Stimulated activated CD8-positive, alpha-beta memory T cell treated with anti-CD3 and anti-CD28 coated beads, Interleukin-15, amount 100 ng/mL, for 24 hours (primary cell): ENCODE results near the gene TEX9.
"Not testable (repeated sequence)": the region's sequence is repeated elsewhere in the genome, so short reads cannot be mapped to it uniquely, and the experiment has no call there.

Source experiments
- DNase-seq: peaks from one replicate; pipeline ENCODE4 v3.0.0-alpha.2; 2020; ENCODE audit warnings: low read depth

Gene TEX9

GRCh38 chr15:56366211-56366610 is 985 bp downstream of the TEX9 start:
- DNase-seq, result no peak

GRCh38 chr15:56367156-56367555 is 1.9 kb downstream of the TEX9 start:
- DNase-seq, result no peak

- no peak for DNase-seq
Observed at GRCh38 chr15:56369234-56369633, 4.0 kb downstream of the TEX9 start.

GRCh38 chr15:56371495-56372147 is 6.4 kb downstream of the TEX9 start:
- DNase-seq, result no peak

GRCh38 chr15:56374693-56375092 is 9.5 kb downstream of the TEX9 start:
- DNase-seq, result not testable (repeated sequence)

- DNase-seq, result not testable (repeated sequence)
Observed at GRCh38 chr15:56377822-56378221, 12.6 kb downstream of the TEX9 start.

- DNase-seq, result no peak
Observed at GRCh38 chr15:56383010-56383409, 17.8 kb downstream of the TEX9 start.

GRCh38 chr15:56385908-56386307 is 20.7 kb downstream of the TEX9 start:
- DNase-seq, result no peak

GRCh38 chr15:56390739-56391267 is 25.6 kb downstream of the TEX9 start:
- no peak for DNase-seq

GRCh38 chr15:56393277-56393676 is 28.1 kb downstream of the TEX9 start:
- DNase-seq, result no peak

- DNase-seq, result no peak
Observed at GRCh38 chr15:56394909-56395308, 29.7 kb downstream of the TEX9 start.

- not testable (repeated sequence) for DNase-seq
Observed at GRCh38 chr15:56397325-56397724, 32.1 kb downstream of the TEX9 start.

GRCh38 chr15:56399209-56399608 is 34.0 kb downstream of the TEX9 start:
- not testable (repeated sequence) for DNase-seq

GRCh38 chr15:56410721-56411120 is 45.5 kb downstream of the TEX9 start:
- no peak for DNase-seq

- no peak for DNase-seq
Observed at GRCh38 chr15:56411122-56411749, 46.0 kb downstream of the TEX9 start.

GRCh38 chr15:56413114-56413733 is 48.0 kb downstream of the TEX9 start:
- not testable (repeated sequence) for DNase-seq

GRCh38 chr15:56425276-56425675 is 60.0 kb downstream of the TEX9 start:
- DNase-seq, result no peak

GRCh38 chr15:56425976-56426375 is 60.8 kb downstream of the TEX9 start:
- DNase-seq, result no peak

GRCh38 chr15:56428821-56429458 is 63.7 kb downstream of the TEX9 start:
- no peak for DNase-seq

- no peak for DNase-seq
Observed at GRCh38 chr15:56432304-56432703, 67.1 kb downstream of the TEX9 start.

GRCh38 chr15:56440214-56440770 is 75.1 kb downstream of the TEX9 start:
- DNase-seq, result no peak

GRCh38 chr15:56442354-56442753 is 77.1 kb downstream of the TEX9 start:
- no peak for DNase-seq
